OCI-LY7 (cell line): Measurements from ENCODE around the gene CSNK1E. TPM values are rescaled to one million over a fixed set of nuclear protein-coding genes. Genes with fewer than 3 reads are reported as not detected.

Source experiments
- BruUV-seq: library from RNA; stranded (reverse); fragments of 400-500 nt; replicated peaks from 2 replicates; lab custom pipeline; 2021; lab: Mats Ljungman, UMichigan
- CTCF ChIA-PET: fragments of 300-600 bp; sonication (Branson Sonifier 250); formaldehyde crosslinking; loops from one replicate; lab custom pipeline; 2022; ENCODE audit warnings: antibody characterized with exemption; ENCODE audit not compliant: unreplicated experiment; lab: Charles Lee
- POLR2A ChIA-PET: fragments of 300-600 bp; sonication (Branson Sonifier 250); formaldehyde crosslinking; loops from one replicate; lab custom pipeline; 2022; ENCODE audit warnings: antibody characterized with exemption; lab: Charles Lee
- DNase-seq: peaks from one replicate; pipeline ENCODE4 v3.0.0-alpha.2; 2015; ENCODE audit warnings: low spot score
- H2AFZ ChIP-seq: fragments of 200-600 bp; sonication (generic), shearing (Covaris generic); 2 replicates; pipeline ENCODE4 v1.6.1; 2014; ENCODE audit warnings: mild to moderate bottlenecking, antibody characterized with exemption, low read length, moderate library complexity
- H3K27ac ChIP-seq: fragments of 200-600 bp; sonication (generic); 2 replicates; pipeline ENCODE4 v1.5.1; 2014; ENCODE audit warnings: mixed run types, low read depth, mild to moderate bottlenecking, moderate library complexity, low read length, inconsistent platforms; ENCODE audit not compliant: poor library complexity, severe bottlenecking
- H3K36me3 ChIP-seq: fragments of 200-600 bp; sonication (generic); 2 replicates; pipeline ENCODE4 v1.6.1; 2014; ENCODE audit warnings: mild to moderate bottlenecking, antibody characterized with exemption, low read length, moderate library complexity, mixed read lengths; ENCODE audit not compliant: insufficient read depth
- H3K4me1 ChIP-seq: fragments of 200-600 bp; sonication (generic); 2 replicates; pipeline ENCODE4 v1.5.1; 2014; ENCODE audit warnings: mild to moderate bottlenecking, low read length; ENCODE audit not compliant: insufficient read depth, poor library complexity, severe bottlenecking
- H3K4me2 ChIP-seq: fragments of 200-600 bp; sonication (generic); 2 replicates; pipeline ENCODE4 v1.6.1; 2014; ENCODE audit warnings: mild to moderate bottlenecking, low read length
- H3K4me3 ChIP-seq: fragments of 200-600 bp; sonication (generic); 2 replicates; pipeline ENCODE4 v1.5.1; 2014; ENCODE audit warnings: mild to moderate bottlenecking, low read depth, low read length; ENCODE audit not compliant: poor library complexity, severe bottlenecking
- H3K79me2 ChIP-seq: fragments of 200-600 bp; sonication (generic); 2 replicates; pipeline ENCODE4 v1.6.1; 2016; ENCODE audit warnings: low read depth, mild to moderate bottlenecking, low read length, moderate library complexity, mixed read lengths; ENCODE audit not compliant: insufficient read depth
- H3K9me2 ChIP-seq: fragments of 200-600 bp; sonication (generic); 2 replicates; pipeline ENCODE4 v1.6.1; 2016; ENCODE audit warnings: mild to moderate bottlenecking, low read length, mixed read lengths; ENCODE audit not compliant: insufficient read depth
- H3K9me3 ChIP-seq: fragments of 200-600 bp; sonication (generic); 2 replicates; pipeline ENCODE4 v1.6.1; 2014; ENCODE audit warnings: mild to moderate bottlenecking, mixed run types, low read length, mixed read lengths
- H4K20me1 ChIP-seq: fragments of 200-600 bp; sonication (generic); 2 replicates; pipeline ENCODE4 v1.6.1; 2014; ENCODE audit warnings: mild to moderate bottlenecking, antibody characterized with exemption, low read length, moderate library complexity, mixed read lengths; ENCODE audit not compliant: insufficient read depth
- CTCF ChIP-seq: fragments of 200-600 bp; sonication (generic); conservative IDR thresholded peaks from 2 replicates; pipeline ENCODE4 v1.5.1; 2014; ENCODE audit warnings: mild to moderate bottlenecking, antibody characterized with exemption, low read length, moderate library complexity, mixed read lengths
- EZH2phosphoT487 ChIP-seq: fragments of 200-600 bp; sonication (generic); IDR thresholded peaks from 2 replicates; pipeline ENCODE4 v1.6.1; 2018; ENCODE audit warnings: low read depth, borderline replicate concordance, mild to moderate bottlenecking, mixed run types, antibody characterized with exemption, low read length, moderate library complexity, mixed read lengths
- intact Hi-C: fragments of 100-400 bp; cut with micrococcal nuclease; formaldehyde crosslinking; loops from one replicate; pipeline ENCODE4 v1.10.0; 2022; ENCODE audit not compliant: unreplicated experiment
- total RNA-seq, 2 experiments: library from RNA; depleted of rRNA in 1 of 2; stranded (reverse); fragments of >200 nt in 1 of 2; shearing (Covaris generic) in 1 of 2; gene quantifications; 2 replicates each; pipeline ENCODE4 v1.2.3, GENCODE V29; 2014 to 2022

Gene CSNK1E
- total RNA-seq, 2 experiments from 2014 or later: 182 to 203 TPM

DNA sequence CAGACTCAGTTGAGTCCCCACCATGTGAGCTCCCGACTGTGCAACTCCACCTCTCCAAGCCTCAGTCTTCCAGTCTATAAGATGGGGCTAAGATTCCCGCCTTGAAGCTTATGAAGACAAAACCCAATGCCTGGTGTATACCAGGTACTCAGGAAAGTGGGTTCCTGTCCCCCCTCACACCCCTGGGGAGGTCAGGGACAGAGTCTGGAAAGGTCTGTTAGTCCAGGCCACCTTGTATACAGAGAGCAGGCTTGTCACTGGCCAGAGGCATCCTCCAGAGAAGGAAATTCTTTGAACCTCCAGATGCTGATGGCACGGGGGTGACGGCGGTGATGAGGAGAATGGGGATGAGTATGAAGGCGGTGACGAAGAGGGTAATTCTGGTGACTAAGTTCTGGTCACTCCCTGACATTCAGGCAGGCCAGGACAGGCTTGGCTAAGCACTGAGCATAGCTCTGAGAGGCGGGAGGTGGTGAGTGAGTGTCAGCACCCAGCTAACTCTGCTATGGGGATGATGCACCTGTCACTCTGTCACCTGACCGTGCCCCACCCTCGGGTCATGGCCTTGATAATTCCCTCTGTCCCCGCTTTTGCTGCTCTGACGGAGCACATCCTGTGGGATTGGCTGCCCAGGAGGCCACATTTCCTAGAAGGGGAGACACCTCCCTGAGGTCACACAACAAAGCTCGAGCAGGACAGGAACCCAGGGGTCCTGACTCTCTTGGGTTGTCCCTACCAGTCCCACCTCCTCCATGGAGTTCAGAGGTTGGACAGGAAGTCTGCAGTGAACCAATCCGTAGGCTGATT, 30.9 kb upstream of the CSNK1E start:
- no peak for TF ChIP-seq CTCF
- TF ChIP-seq EZH2phosphoT487: no peak
- ChIA-PET CTCF (interaction anchor here (0.6 kb wide), 1 partner anchor 209 kb away, joined by 3 read pairs; no protein-coding TSS in a partner anchor), POLR2A (interaction anchor here (1.6 kb wide), 1 partner anchor 77 kb away, joined by 3 read pairs; no protein-coding TSS in a partner anchor)
- H4K20me1 ChIP-seq: no peaks in the 10 kb centered on the region
- H3K9me2 ChIP-seq: no peaks in the 10 kb centered on the region
- H3K4me3 ChIP-seq: no peak overlapping the region
- no peaks in the 10 kb centered on the region for H3K36me3 ChIP-seq
- H3K27ac ChIP-seq: no peak overlapping the region
- no TSS peak for BruUV-seq
- H3K4me2 ChIP-seq: no peak overlapping the region
- H2AFZ ChIP-seq: no peak overlapping the region
- no peak for DNase-seq
- intact Hi-C loops: no loop called here
- H3K4me1 ChIP-seq: no peaks in the 10 kb centered on the region
- no peaks in the 10 kb centered on the region for H3K9me3 ChIP-seq
- H3K79me2 ChIP-seq: no peaks in the 10 kb centered on the region

DNA sequence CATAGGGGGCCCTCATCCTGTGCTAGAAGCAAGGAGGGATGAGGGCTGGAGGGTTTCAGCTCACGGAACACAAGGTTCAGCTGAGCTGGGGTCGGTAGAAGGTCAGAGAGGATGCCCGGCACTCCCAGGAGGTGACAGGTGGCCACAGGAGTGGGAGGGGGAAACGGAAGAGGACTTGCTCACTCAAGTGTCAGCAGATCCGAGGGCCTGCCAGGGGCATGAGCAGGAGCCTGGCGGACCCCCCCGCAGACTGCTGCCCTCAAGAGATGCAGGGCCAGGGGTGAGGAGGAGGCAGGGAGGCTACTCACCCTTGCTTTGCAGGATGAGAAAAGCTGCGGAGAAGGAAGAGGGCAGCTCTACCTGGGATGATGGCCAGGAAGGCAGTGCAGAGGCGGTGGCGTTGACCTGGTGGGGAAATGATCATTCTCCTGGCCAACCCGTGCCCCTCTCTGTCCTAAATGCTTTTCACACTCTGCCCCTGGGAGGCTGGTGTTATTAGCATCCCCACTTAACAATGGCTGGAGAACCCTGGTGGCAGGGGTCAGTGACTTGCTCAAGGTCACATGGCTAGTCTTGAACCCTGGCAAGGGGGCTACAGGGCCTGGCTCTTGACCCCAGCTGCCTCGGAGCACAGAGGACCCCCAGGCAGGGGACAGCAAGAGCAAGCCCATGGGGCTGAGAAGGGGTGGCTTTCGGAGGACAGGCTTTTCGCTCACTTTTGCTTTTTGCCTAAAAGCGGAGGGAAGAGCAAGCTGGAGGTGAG, 30.1 kb upstream of the CSNK1E start:
- TF ChIP-seq CTCF: no peak
- no peak for TF ChIP-seq EZH2phosphoT487
- no TSS peak for BruUV-seq
- no peaks in the 10 kb centered on the region for H3K9me3 ChIP-seq
- no peak overlapping the region for H2AFZ ChIP-seq
- H3K4me2 ChIP-seq: no peak overlapping the region
- intact Hi-C loops: no loop called here
- no peaks in the 10 kb centered on the region for H3K36me3 ChIP-seq
- no peaks in the 10 kb centered on the region for H3K9me2 ChIP-seq
- no peaks in the 10 kb centered on the region for H4K20me1 ChIP-seq
- CTCF ChIA-PET: interaction anchor here (0.6 kb wide), 1 partner anchor 208 kb away, joined by 3 read pairs; no protein-coding TSS in a partner anchor
- no peaks in the 10 kb centered on the region for H3K4me1 ChIP-seq
- no peaks in the 10 kb centered on the region for H3K79me2 ChIP-seq
- POLR2A ChIA-PET: no interaction called here
- H3K4me3 ChIP-seq: no peak overlapping the region
- H3K27ac ChIP-seq: no peak overlapping the region
- no peak for DNase-seq
